T-helper 1 cell treated with Interleukin-12 subunit alpha and Interleukin-12 subunit beta and Interleukin-4 antibody, amounts not matched to agents 30 μg/mL and 1 μg/mL, for 36 hours (primary cell): ENCODE data around the gene TUBA4A.
A peak's percentile ranks its signal among the peaks of the same experiment; 100 is the strongest.

Experiments
- H3K27ac Mint-ChIP-seq: one replicate; pipeline ENCODE4 v1.8.0; 2021; ENCODE audit warnings: mild to moderate bottlenecking, mixed read lengths
- H3K27me3 Mint-ChIP-seq: one replicate; pipeline ENCODE4 v1.8.0; 2021; ENCODE audit warnings: low read depth, mixed read lengths
- H3K36me3 Mint-ChIP-seq: one replicate; pipeline ENCODE4 v1.8.0; 2021; ENCODE audit warnings: low read depth, mixed read lengths
- H3K4me1 Mint-ChIP-seq: one replicate; pipeline ENCODE4 v1.8.0; 2021; ENCODE audit warnings: low read depth, mixed read lengths
- H3K4me3 Mint-ChIP-seq: one replicate; pipeline ENCODE4 v1.8.0; 2021; ENCODE audit warnings: mild to moderate bottlenecking, moderate library complexity, mixed read lengths
- H3K9me3 Mint-ChIP-seq: one replicate; pipeline ENCODE4 v1.8.0; 2021; ENCODE audit warnings: mixed read lengths

TUBA4A gene

GRCh38 chr2:219245148-219245898 lies 8.4 kb downstream of the TUBA4A start, which contains the start of the genes GLB1L and STK16:
GLB1L (minus strand) TSS chr2:219245444; CDS start chr2:219243573, 1,871 bp downstream.
STK16 (plus strand) TSS chr2:219245479; CDS start chr2:219246000, 521 bp downstream.
- no peaks in the 10 kb centered on the region for H3K9me3 Mint-ChIP-seq
- H3K4me1 Mint-ChIP-seq = peaks cover 60% of the 10 kb centered on the region
- peak within 1 kb of the TSS; percentile 98 for H3K4me3 Mint-ChIP-seq
- peaks cover 33% of the 10 kb centered on the region for H3K36me3 Mint-ChIP-seq
- peak within 1 kb of the TSS; percentile 99 for H3K27ac Mint-ChIP-seq
- no peaks in the 10 kb centered on the region for H3K27me3 Mint-ChIP-seq

GRCh38 chr2:219244789-219245147 lies 8.9 kb downstream of the TUBA4A start:
- Mint-ChIP-seq H3K27me3 (no peaks in the 10 kb centered on the region), H3K4me3 (peak overlapping the region; percentile 98), H3K4me1 (peaks cover 56% of the 10 kb centered on the region), H3K9me3 (no peaks in the 10 kb centered on the region), H3K36me3 (peaks cover 28% of the 10 kb centered on the region), H3K27ac (peak overlapping the region; percentile 99)

GRCh38 chr2:219243291-219243761 lies 10.4 kb downstream of the TUBA4A start:
- H3K27ac Mint-ChIP-seq = peak overlapping the region; percentile 70
- peaks cover 15% of the 10 kb centered on the region for H3K36me3 Mint-ChIP-seq
- peak overlapping the region; percentile 4 for H3K4me3 Mint-ChIP-seq
- H3K9me3 Mint-ChIP-seq = no peaks in the 10 kb centered on the region
- no peaks in the 10 kb centered on the region for H3K27me3 Mint-ChIP-seq
- H3K4me1 Mint-ChIP-seq = peaks cover 42% of the 10 kb centered on the region

- H3K27ac Mint-ChIP-seq = peak overlapping the region; percentile 5
- peaks cover 57% of the 10 kb centered on the region for H3K36me3 Mint-ChIP-seq
- H3K9me3 Mint-ChIP-seq = no peaks in the 10 kb centered on the region
- peaks cover 33% of the 10 kb centered on the region for H3K4me1 Mint-ChIP-seq
- no peaks in the 10 kb centered on the region for H3K27me3 Mint-ChIP-seq
- no peak overlapping the region for H3K4me3 Mint-ChIP-seq
Observed at GRCh38 chr2:219234331-219234730, 19.4 kb downstream of the TUBA4A start.

DNA sequence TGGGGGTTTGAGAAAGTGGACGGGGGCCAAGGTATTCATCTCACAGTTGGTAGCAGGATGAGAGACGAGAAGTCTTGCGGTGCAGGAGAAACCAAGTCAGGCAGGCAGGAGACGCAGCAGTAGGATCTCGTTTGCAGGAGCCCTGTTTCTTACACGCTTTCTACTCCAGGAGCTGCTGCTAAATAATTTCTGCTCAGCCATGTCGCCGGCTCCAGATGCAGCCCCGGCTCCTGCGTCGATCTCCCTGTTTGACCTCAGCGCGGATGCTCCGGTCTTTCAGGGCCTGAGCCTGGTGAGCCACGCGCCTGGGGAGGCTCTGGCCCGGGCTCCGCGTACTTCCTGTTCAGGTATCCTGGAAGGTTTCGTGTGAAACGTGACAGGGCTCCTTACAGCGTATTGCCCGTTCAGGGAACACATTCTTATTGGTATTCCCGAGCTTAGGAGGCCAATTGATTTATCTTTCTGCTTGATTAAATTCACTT lies 23.6 kb downstream of the TUBA4A start:
- H3K4me1 Mint-ChIP-seq = peaks cover 47% of the 10 kb centered on the region
- no peaks in the 10 kb centered on the region for H3K9me3 Mint-ChIP-seq
- no peaks in the 10 kb centered on the region for H3K27me3 Mint-ChIP-seq
- H3K4me3 Mint-ChIP-seq = peak overlapping the region; percentile 95
- peak overlapping the region; percentile 97 for H3K27ac Mint-ChIP-seq
- H3K36me3 Mint-ChIP-seq = peaks cover 42% of the 10 kb centered on the region

GRCh38 chr2:219229305-219230058 lies 24.2 kb downstream of the TUBA4A start, which contains the start of the genes ANKZF1 and ATG9A:
ANKZF1 (plus strand) TSS chr2:219229806; CDS start chr2:219230258, 452 bp downstream.
ATG9A (minus strand) TSS chr2:219229636; CDS start chr2:219228024, 1,612 bp downstream.
- peaks cover 45% of the 10 kb centered on the region for H3K36me3 Mint-ChIP-seq
- peaks cover 49% of the 10 kb centered on the region for H3K4me1 Mint-ChIP-seq
- H3K9me3 Mint-ChIP-seq = no peaks in the 10 kb centered on the region
- H3K27me3 Mint-ChIP-seq = no peaks in the 10 kb centered on the region
- H3K27ac Mint-ChIP-seq = peak within 1 kb of the TSS; percentile 97
- peak within 1 kb of the TSS; percentile 95 for H3K4me3 Mint-ChIP-seq

- Mint-ChIP-seq H3K27me3 (no peaks in the 10 kb centered on the region), H3K4me3 (peak overlapping the region; percentile 84), H3K9me3 (no peaks in the 10 kb centered on the region), H3K4me1 (peaks cover 47% of the 10 kb centered on the region), H3K27ac (peak overlapping the region; percentile 69), H3K36me3 (peaks cover 46% of the 10 kb centered on the region)
Observed at GRCh38 chr2:219228911-219229304, 24.8 kb downstream of the TUBA4A start.

GRCh38 chr2:219228041-219228910 lies 25.4 kb downstream of the TUBA4A start:
- H3K9me3 Mint-ChIP-seq = no peaks in the 10 kb centered on the region
- H3K27ac Mint-ChIP-seq = peak overlapping the region; percentile 69
- H3K36me3 Mint-ChIP-seq = peaks cover 45% of the 10 kb centered on the region
- H3K4me1 Mint-ChIP-seq = peaks cover 47% of the 10 kb centered on the region
- no peaks in the 10 kb centered on the region for H3K27me3 Mint-ChIP-seq
- peak overlapping the region; percentile 84 for H3K4me3 Mint-ChIP-seq

- Mint-ChIP-seq H3K4me3 (no peak overlapping the region), H3K27ac (peak overlapping the region; percentile 34)
Observed at GRCh38 chr2:219225350-219225749, 28.4 kb downstream of the TUBA4A start.

DNA sequence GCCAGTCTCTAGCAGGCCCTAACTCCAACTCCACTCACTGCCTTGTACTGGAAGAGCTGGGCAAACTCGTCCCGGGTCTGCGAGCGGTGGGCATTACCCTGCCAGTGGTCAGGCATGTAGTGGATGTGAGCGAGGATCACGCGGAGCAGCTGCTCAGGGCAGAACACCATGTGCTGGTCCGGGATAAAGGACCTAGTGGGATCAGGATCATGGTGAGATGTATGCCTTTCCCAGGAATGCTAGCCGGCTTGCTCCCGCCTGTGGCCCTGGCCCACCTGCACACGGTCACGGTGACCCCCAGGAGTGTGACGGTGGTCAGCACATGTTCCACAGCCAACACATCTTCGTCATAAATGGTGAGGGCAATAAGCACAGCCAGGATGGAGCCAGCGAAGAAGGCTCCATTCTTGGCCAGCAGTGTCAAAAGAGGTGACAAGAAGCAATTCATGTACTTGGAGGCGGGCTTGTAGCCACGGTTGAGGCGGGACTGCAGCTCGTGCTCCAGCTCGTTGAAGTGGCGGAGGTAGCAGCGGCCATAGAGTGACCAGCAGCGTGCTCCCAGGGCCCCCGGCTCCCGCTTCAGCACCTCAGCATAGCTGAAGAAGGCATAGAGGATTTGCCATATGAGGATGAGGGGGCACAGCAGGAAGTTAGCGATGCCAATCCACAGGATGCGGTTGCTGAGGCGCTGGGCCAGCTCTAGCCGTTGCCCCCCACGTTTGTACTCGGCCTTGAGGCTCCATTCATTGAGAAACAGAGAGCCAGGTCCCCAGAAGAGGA lies 29.7 kb downstream of the TUBA4A start:
- Mint-ChIP-seq H3K4me3 (no peak overlapping the region), H3K27ac (no peak overlapping the region), H3K4me1 (peaks cover 27% of the 10 kb centered on the region), H3K9me3 (no peaks in the 10 kb centered on the region), H3K36me3 (peaks cover 42% of the 10 kb centered on the region), H3K27me3 (no peaks in the 10 kb centered on the region)

More at GRCh38 chr2:219225350-219225749, 28.4 kb downstream of the TUBA4A start:
- Mint-ChIP-seq H3K4me1 (peaks cover 28% of the 10 kb centered on the region), H3K27me3 (no peaks in the 10 kb centered on the region), H3K36me3 (peaks cover 41% of the 10 kb centered on the region), H3K9me3 (no peaks in the 10 kb centered on the region)

- no peak overlapping the region for H3K4me3 Mint-ChIP-seq
Observed at GRCh38 chr2:219221957-219222518, 31.7 kb downstream of the TUBA4A start.

GRCh38 chr2:219220652-219221402 lies 32.9 kb downstream of the TUBA4A start:
- Mint-ChIP-seq H3K27me3 (no peaks in the 10 kb centered on the region), H3K9me3 (no peaks in the 10 kb centered on the region), H3K36me3 (peaks cover 33% of the 10 kb centered on the region), H3K4me3 (no peak overlapping the region), H3K27ac (no peak overlapping the region), H3K4me1 (peaks cover 20% of the 10 kb centered on the region)

More at GRCh38 chr2:219221957-219222518, 31.7 kb downstream of the TUBA4A start:
- Mint-ChIP-seq H3K4me1 (peaks cover 22% of the 10 kb centered on the region), H3K9me3 (no peaks in the 10 kb centered on the region), H3K36me3 (peaks cover 40% of the 10 kb centered on the region), H3K27me3 (no peaks in the 10 kb centered on the region), H3K27ac (no peak overlapping the region)
